ENCODE measurements around the gene SERPINB4.
"Not testable (repeated sequence)": the region's sequence is repeated elsewhere in the genome, so short reads cannot be mapped to it uniquely, and the experiment has no call there.

The SERPINB4 gene

DNA sequence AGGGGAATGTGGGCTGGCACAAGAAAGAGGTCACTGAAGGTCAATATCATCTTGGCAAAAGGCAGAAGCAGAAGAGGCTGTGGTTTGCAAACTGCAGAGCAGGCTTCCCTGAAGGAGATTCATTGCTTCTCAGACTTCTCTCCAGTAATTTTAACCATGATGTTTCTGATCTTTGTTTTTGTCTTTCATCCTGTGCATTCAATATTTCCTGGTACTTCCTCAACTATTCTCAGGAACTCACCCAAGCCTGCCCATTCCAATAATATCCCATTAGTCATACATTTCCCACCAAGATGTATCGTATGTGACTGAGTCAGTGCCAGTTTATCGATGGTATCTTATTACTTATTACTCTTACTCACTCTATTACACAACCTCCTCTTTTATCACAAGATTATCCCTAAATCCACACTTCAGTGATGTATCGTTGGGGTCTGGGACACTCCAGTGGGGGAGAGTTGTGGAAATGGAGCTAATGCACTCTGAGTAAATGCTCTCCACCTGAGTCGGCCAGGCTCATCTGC, 2.8 kb downstream of the SERPINB4 start:
- in situ Hi-C loops (cut with MboI; ENCODE audit: low pct_unique_long_range_greater_than_20kb, low sequenced_read_pairs); DNase-seq: not testable (repeated sequence)

DNA sequence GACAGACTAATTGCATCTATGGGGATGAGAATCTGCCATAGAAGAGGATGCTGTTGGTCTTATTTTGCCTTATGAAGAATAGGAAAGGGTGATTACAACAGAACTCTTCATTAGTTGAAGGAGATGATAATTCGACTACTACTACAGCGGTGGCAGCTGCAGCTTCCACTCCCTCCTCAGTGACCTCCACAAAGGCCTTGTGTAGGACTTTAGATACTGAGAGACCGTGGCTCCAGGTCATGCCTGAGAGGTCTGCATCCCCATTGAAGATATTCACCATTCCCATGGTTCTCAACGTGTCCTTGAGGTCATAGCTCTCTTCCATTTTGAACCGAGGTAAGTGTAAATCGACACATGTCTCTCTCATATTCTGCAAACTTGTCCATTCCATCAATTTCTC, 6.4 kb downstream of the SERPINB4 start:
- in situ Hi-C loops (cut with MboI; ENCODE audit: low pct_unique_long_range_greater_than_20kb, low sequenced_read_pairs) = no loop called here
- no peak for DNase-seq

DNA sequence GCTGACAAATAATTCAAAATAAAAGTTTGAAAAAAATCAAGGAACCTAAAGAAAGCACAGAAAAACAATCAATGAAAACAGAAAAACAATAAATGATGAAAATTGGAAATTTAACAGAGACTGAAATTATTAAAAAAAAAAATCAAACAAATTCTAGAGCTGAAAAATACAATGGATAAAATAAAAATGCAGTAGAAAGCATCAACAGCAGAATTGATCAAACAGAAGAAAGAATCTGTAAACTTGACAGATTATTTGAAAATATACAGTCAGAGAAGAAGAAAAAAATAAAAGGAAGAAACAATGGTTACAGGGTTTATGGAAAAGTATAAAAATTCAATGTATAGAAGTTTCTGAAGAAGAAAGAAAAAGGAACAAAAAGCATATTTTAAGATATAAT, 16.2 kb downstream of the SERPINB4 start:
- in situ Hi-C loops (cut with MboI; ENCODE audit: low pct_unique_long_range_greater_than_20kb, low sequenced_read_pairs) = no loop called here
- DNase-seq = no peak

DNA sequence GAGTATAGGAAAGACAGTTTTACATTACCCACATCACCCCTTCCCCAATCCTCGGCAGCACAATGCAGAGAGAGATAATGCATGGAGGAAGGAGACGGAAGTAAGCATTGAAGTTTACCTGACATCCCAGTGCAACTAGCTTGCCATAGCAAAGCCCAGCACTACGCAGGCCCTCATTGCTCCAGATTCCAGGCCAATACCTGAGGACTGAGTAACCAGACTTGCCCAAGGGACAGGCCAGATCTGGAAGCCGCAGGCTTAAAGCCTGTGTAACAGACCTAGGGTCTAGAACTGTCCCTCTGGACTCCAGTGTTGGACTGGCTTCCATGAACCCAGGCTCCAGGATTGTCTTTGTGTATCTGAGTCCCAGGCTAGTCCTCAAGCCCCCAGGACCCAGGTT, 17.6 kb downstream of the SERPINB4 start:
- no peak for DNase-seq
- in situ Hi-C loops (cut with MboI; ENCODE audit: low pct_unique_long_range_greater_than_20kb, low sequenced_read_pairs) = no loop called here

DNA sequence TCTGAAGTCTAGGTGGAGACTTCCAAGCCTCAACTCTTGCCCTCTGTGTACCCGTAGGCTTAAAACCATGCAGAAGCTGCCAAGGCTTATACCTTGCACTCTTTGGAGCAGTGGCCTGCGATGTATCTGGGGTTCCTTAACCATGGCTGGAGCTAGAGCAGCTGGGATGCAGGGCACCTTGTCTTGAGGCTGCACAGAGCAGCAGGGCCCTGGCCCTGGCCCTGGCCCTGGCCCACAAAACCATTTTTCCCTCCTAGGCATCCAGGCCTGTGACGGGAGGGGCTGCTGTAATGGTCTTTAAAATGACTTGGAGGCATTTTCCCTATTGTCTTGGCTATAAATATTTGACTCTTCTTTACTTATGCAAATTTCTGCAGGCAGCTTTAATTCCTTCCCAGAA, 19.2 kb downstream of the SERPINB4 start:
- no peak for DNase-seq
- in situ Hi-C loops (cut with MboI; ENCODE audit: low pct_unique_long_range_greater_than_20kb, low sequenced_read_pairs) = no loop called here

DNA sequence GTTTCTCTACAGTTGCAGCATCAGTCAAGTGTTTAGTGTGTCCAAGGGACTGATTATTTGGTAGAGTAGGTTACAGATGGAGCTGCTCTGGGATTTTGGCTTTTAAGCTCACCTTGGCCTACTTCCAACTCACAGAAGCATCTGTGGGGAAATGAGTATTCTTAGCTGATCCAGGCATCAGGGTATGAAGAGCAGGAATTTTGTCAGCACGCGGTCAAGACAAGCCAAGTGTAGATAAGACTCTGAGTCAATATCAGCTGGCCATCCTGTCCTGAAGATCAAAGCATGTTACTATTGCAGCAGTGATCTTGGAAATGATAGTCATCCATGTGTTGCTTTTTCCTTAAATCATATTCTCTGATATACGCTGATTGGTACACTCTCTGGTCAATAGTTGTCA, 24.4 kb downstream of the SERPINB4 start:
- in situ Hi-C loops (cut with MboI; ENCODE audit: low pct_unique_long_range_greater_than_20kb, low sequenced_read_pairs) = no loop called here
- DNase-seq = no peak

DNA sequence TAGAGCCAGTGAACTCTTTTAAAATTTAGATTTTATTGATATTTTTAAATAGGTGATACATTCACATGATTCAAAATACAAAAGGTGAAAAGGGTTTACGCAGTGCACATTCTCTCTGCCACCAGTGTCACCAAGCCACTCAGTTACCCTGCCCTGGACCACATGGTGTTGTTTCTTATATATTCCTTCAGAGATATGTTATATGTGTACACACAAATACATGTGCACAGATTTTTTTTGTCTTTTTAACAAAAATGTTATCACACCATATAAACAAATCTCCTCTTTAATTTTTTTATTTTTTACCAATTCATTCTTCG, 26.2 kb downstream of the SERPINB4 start:
- no peak for DNase-seq
- in situ Hi-C loops (cut with MboI; ENCODE audit: low pct_unique_long_range_greater_than_20kb, low sequenced_read_pairs) = no loop called here

DNA sequence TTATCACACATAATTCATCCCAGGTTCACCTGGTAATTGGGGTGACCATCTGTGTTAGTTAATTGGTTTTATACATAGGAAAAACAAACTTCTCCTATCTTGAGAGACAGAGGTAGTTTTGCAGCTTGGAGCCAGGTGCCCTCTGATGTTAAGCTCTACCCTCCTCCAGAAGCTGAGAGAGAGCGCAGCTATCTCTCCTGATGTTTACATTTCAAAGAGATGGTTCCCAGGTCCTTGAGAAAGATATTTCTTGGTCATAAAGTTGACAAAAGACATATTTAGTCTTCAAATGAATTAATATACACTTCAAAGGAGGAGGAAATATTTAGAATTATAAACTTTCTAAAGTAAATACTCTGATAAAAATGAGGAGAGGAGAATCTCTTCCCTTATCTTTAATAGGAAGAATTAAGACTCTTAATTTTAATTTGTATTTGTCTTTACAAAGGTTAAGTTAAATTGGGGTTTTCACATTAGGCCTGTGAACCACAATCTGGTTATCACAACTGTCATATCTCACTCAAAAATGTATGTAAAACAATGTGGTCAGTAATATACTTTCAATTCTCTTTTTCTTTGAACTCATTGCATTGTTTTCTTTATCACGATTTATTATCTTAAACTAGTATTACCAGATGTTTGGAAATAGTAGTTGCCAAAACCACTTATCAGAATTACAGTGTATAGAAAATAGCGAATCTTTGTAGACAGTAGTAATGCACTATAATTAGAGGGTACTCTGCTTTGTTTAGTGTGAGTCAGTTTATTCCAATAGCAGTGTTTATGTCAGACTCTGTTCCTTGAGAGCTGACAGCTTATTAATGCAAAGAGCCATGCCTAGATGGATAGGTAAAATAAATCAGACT, 26.8 kb downstream of the SERPINB4 start:
- in situ Hi-C loops (cut with MboI; ENCODE audit: low pct_unique_long_range_greater_than_20kb, low sequenced_read_pairs) = no loop called here
- DNase-seq = no peak

DNA sequence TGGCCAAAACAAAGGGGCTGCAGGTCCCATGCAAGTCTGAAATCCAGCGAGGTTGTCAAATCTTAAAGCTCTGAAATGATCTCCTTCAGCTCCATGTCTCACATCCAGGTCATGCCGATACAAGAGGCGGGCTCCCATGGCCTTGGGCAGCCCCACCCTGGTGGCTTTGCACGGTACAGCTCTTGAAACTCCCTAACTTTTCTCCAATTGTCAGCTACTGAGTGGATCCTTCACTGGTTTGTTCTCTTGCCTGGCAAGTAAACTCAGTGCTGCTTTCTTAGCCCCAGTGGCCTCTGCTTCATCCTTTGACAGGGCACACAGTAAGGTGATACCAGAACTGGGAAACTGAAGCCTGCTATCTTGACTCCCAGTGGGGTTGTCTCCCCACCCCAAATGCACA, 30.6 kb downstream of the SERPINB4 start:
- in situ Hi-C loops (cut with MboI; ENCODE audit: low pct_unique_long_range_greater_than_20kb, low sequenced_read_pairs) = no loop called here
- DNase-seq = no peak

DNA sequence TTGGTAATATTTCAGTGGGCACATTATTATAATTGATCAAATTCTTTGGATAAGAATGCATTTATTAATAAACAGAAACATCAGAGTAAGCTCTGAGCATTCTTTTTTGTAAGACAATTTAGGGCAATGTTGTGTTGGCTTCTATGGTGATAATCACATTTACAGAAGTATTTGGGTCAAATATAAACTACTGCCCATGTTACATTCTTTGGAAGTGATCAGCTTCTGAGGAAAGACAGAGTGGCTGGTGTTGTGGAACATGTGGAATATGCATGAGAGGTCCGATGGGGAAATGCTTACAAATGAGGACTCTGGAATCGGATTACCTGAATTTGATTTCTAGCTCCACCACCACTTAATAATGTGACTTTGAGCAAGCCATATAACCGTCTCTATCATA, 37.5 kb downstream of the SERPINB4 start:
- in situ Hi-C loops (cut with MboI; ENCODE audit: low pct_unique_long_range_greater_than_20kb, low sequenced_read_pairs) = no loop called here
- DNase-seq = no peak

DNA sequence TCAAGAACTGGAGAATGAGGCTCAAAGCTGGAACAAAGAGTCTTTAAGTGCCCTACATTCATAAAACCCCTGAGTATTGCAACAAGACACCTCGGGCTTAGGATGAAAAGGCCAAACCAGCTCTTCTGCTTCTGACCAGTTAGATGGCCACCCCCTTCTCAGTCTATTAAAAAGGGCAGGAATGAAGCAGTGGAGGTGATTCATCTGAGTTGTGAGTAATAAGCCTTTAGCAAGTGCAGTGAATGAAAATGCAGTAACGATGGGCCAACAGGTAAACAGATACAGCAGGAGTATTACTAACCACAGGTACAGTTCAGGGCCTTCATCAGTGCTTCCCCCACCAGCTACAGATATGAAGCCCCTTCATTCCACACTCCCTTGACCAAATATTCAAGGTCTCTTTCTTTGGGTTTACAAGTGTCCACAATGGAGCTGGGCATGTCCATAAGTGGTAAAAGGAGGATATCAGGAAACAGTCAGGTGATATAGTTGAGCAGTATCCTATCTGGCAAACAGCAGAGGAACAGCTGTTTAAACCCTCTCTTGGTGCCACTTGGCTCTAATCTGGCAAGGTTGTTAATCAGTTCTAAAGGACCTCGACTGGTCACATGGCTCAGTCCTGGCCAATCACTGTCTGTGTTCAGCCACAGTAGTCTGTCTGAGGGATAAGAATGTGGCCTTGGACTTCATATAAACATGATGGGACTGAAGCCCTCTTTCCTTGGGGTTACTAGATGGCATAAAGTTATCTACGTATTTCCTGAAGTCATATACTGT, 39.1 kb downstream of the SERPINB4 start:
- DNase-seq = no peak
- in situ Hi-C loops (cut with MboI; ENCODE audit: low pct_unique_long_range_greater_than_20kb, low sequenced_read_pairs) = no loop called here

DNA sequence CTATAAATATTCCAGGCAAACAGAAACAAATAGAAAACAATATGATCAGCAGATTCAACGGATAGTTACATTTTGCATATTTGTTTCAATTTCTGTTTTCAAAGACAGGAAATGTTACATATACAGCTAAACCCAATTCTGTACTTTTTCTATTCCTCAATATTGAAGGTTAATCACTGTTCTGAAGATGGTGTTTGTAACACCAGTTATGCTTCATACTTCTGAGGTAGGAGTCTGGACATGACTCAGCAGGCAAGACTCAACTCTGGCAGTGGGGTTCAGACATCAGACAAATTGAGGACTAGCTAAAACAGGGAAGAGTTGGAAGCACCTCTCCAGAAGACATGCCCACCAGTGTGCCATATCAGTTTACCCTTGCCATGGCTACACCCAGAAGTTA, 40.3 kb downstream of the SERPINB4 start:
- DNase-seq = no peak
- in situ Hi-C loops (cut with MboI; ENCODE audit: low pct_unique_long_range_greater_than_20kb, low sequenced_read_pairs) = no loop called here

DNA sequence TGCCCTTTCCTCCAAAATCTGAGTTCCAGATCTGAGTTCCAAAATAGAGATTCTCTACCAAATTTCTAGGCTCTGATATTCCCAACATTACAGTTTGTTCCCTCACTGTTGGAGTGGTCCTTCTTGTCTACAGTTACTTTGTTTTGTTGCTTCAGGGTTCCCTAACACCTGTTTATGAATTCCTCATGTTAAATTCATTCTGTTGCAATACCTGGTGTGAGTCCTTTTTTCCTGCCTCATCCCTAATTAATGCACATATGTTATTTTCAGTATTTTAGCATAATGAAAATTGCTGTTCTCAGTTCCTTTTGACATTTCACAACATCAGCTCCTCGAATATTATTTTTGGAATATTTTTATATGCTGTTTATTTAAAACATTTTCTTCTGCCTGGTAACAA, 40.7 kb downstream of the SERPINB4 start:
- DNase-seq = no peak
- in situ Hi-C loops (cut with MboI; ENCODE audit: low pct_unique_long_range_greater_than_20kb, low sequenced_read_pairs) = no loop called here

DNA sequence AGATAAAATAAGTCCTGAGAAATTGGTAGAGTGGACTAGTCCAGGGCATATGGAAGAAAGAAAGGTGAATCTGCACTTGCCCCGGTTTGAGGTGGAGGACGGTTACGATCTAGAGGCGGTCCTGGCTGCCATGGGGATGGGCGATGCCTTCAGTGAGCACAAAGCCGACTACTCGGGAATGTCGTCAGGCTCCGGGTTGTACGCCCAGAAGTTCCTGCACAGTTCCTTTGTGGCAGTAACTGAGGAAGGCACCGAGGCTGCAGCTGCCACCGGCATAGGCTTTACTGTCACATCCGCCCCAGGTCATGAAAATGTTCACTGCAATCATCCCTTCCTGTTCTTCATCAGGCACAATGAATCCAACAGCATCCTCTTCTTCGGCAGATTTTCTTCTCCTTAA, 47.1 kb downstream of the SERPINB4 start:
- in situ Hi-C loops (cut with MboI; ENCODE audit: low pct_unique_long_range_greater_than_20kb, low sequenced_read_pairs) = no loop called here

DNA sequence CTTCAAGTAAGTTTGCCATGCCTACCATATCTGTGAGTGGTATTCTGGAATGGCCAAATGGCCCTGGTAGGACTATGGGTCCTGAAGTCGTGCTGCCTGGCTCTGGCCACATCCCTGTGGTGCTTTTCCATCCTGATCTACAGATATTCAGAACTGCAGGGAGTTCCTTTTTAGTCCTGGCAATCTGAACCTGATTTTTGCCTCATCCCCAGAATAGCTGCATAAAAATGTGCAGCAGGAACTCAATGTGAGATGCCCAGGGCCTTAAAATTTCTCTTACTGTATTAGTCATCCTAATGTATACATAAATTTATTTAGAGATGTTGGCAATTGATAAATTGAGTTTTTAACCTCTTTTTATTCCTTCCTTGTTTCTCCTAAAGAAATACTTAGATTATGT, 51.6 kb downstream of the SERPINB4 start:
- in situ Hi-C loops (cut with MboI; ENCODE audit: low pct_unique_long_range_greater_than_20kb, low sequenced_read_pairs) = no loop called here
- no peak for DNase-seq

More for the DNA sequence above, 47.1 kb downstream of the SERPINB4 start:
- no peak for DNase-seq

DNA sequence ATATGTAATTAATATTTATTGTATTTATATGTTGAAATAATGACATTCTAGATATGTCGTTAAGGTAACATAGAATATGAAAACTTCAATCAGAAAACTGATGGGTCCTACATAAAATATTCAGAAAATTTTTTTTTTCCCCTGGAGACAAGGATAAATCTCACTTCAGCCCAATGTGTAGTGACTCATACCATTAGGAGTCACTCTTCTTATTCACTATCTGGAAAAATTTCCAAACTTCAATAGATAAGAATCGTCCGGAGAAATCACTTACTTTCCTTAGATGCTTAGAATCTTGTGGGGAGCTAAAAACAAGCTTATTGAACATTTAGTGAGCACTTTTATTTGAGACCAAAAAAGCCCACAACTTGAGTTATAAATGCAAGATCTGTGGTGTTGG, 52.3 kb downstream of the SERPINB4 start:
- in situ Hi-C loops (cut with MboI; ENCODE audit: low pct_unique_long_range_greater_than_20kb, low sequenced_read_pairs) = no loop called here
- DNase-seq = no peak

DNA sequence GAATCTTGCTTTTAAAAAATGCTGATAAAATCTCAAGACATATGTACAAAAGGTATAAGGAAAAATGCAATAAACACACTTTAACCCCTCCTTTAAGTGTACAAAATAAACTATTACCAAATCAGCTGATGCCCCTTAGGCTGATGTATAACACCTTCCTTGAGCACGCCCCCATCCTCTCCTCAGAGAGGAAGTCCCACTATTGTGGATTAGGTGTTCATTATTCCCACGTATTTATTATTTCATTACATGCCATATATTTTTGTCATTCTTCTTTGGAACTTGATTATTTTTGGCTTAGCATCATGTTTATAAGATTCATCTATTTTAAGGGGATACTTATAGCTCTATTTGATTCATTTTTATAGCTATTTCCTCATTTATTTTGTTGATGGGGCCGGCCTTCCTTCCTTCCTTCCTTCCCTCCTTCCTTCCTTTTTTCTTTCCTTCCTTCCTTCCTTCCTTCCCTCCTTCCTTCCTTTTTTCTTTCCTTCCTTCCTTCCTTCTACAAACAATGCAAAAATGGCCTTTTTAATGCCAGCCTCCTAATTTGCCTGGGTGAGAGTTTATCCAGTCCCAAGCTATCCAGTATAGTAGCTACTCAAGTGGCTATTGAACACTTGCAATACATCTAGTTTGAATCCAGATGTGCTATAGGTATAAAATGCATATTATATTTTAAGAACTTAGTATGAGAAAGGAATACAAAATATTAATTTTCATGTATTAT, 52.9 kb downstream of the SERPINB4 start:
- in situ Hi-C loops (cut with MboI; ENCODE audit: low pct_unique_long_range_greater_than_20kb, low sequenced_read_pairs) = no loop called here
- no peak for DNase-seq

DNA sequence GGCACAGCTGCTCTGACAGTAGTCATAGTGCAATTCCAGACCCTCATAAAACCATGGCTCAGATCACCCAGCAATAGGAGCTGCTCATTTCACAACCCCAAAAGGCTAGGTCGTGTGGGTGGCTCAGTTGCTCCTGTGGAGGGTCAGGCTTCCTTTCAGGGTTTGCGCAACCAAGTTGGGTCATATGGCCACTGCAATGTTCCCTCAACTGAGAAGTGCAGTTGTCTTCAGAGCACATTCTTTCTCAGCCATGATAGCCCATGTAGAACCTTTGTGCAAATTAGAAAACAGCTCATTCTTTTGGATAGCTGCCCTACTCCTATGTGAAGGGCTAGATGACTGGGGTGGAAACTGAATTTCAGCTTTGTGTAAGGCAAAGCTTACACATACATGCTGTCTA, 53.7 kb downstream of the SERPINB4 start:
- no peak for DNase-seq
- in situ Hi-C loops (cut with MboI; ENCODE audit: low pct_unique_long_range_greater_than_20kb, low sequenced_read_pairs) = no loop called here

DNA sequence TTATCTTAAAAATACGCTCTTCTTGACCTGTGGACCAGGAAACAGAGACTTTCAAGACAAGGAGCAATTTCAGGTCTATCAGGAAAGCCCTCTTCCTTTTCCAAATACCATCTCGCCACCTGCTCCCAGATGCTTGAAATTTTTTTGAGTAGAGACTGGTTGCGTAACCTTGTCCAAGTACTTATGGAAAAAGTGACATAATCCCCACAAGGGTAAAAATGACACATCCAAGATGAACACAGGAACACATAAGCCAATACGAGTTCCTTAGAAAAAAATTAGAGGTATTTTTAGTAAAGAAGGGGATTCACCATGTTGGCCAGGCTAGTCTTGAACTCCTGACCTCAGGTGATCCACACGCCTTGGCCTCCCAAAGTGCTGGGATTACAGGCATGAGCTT, 55.1 kb downstream of the SERPINB4 start:
- no peak for DNase-seq
- in situ Hi-C loops (cut with MboI; ENCODE audit: low pct_unique_long_range_greater_than_20kb, low sequenced_read_pairs) = no loop called here
